HG03378 (cell line): ENCODE results near the gene TAMALIN.
A peak's percentile ranks its signal among the peaks of the same experiment; 100 is the strongest.

Experiments
- ATAC-seq: cut with Tn5 transposase; IDR thresholded peaks from one replicate; pipeline ENCODE4 v1.9.1; 2021; ENCODE audit warnings: mild to moderate bottlenecking, moderate library complexity; ENCODE audit not compliant: unreplicated experiment

Gene TAMALIN

DNA sequence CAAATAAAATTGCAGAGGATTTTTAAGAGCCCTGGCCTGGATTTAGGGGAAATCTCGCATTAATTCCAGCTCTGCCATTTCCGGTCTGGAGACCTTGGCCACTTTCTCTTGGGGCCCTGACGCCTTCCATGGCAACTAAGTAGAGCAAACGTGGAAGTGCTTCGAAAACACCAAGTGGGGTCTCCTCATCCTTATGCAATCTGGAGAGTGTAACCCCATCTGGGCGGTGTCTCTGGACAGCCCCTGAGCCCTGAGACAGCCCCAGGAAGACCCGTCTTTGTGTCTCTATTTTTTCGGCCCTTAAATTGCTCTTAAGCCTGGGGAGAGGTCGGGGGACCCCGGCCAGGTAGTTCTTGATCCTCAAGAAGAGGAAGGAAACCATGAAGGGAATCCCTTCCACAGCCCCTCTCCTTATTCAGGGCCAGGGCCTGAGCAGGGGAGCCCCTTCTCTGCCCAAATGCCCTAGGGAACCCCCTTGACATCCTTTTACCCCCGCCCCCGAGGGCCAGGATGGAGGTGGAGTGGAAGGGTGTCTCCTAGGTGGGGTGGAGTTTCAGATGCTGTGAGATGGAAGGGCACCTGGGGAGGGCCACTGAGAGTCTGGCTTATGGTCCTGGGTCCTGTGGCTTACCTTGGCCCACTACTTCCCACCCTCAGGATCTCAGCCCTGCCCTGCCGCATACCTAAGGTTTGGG lies 26.8 kb downstream of the TAMALIN start:
- ATAC-seq, result no peak

GRCh38 chr12:52035190-52035589 lies 28.4 kb downstream of the TAMALIN start:
- no peak for ATAC-seq

GRCh38 chr12:52035926-52036325 lies 29.2 kb downstream of the TAMALIN start:
- no peak for ATAC-seq

GRCh38 chr12:52036587-52037171 lies 29.9 kb downstream of the TAMALIN start:
- peak; percentile 30 for ATAC-seq

DNA sequence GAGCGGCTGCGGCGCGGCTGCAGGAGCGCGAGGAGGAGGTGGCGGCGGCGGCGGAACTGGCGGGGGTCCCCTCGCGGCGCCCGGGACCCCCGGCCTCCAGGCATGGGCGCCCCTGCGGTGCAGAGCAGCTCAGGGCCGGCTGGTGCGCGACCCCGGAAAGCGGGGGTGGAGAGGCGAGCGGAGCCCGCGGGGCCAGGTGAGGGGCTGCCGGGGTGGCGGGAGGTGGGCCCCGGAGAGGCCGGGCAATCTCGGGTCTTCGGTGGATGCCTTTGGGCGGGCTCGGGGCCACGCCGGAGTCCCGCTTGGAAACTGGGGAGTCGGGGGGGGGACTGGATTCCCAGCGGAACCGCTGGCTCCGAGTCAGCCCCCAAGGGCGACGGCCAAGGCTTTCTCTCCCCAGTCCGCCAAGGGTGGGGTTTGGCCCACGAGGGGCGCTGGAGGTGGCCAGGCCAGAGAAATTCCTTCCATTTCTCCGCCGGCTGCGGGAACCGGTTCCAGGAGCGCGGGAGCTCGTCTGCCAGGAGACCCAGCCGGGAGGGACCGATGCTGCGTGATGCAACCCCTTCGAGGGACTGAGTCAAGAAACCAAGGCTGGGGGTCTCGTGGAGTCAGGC lies 30.6 kb downstream of the TAMALIN start:
- ATAC-seq, result no peak

DNA sequence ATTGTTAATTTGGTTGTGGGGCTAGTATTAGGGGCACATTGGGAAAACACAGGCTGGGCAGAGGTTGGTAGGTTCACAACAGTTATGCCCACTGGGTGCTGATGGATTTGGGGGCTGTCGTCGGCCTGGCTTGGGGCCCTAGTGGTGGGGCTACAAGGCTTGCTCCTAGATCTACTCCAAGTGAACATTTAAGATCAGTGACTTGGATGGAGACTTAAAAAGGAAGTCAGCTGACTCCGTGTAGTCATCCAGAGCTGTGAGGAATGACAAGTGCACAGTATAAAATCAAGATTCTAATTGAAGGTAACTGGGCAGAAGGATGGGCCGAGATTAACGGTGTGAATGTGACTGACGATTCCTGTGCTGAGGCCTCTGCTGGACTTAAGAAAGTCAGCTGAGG lies 31.7 kb downstream of the TAMALIN start:
- ATAC-seq, result no peak

GRCh38 chr12:52041035-52041434 lies 34.3 kb downstream of the TAMALIN start:
- ATAC-seq, result no peak

DNA sequence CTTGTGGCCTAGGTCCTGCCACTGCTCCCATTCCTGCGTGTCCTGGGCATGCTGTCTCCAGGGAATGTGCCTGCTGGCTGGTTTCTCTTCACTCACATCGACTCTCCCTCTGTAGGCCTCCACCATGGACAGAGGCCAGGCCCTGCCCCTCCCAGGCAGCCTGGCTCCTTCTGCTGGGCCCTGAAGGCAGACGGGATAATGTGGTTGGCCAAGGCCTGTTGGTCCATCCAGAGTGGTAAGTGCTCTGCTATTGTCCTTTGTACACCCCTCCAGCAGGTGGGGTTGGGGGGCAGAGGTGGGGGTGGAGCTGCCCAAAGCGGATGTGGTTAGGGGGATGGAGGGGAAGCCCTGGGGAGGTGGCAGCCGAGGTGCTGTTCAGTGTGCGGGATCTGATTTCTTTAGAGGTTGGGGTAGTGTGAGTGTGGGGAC lies 35.0 kb downstream of the TAMALIN start:
- ATAC-seq, result no peak

DNA sequence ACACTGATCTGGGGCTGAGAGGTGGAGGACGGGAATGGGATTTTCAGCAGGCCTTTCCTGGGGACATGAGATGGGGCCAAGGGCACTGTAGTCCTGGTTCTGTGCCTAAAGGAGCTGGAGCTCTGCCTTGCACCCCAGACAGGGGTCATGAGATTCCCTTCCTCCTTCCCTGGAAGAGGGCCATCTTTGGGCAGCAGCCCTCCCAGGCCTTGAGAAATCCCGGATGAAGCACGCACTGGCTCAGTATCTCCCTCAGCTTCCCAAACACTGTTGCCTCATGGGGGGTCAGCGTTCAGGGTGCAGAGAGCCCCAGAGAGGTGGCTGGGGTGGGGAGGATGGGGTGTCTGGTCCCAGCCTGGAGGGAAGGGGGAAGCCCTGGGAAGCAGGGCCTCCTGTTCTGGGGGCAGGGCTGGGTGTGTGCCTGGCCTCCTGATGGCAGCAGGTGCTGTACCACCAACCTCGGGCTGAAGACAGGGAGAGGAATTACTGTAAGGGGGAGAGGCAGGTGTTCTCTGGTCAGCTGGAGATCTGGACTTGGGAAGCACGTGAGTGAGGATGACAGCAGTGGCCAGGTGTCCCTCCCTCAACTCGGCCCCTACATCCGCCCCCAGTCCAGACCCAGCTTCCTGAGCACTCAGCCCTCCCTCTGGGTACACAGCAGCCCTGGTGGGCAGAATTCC lies 36.1 kb downstream of the TAMALIN start:
- ATAC-seq, result no peak

DNA sequence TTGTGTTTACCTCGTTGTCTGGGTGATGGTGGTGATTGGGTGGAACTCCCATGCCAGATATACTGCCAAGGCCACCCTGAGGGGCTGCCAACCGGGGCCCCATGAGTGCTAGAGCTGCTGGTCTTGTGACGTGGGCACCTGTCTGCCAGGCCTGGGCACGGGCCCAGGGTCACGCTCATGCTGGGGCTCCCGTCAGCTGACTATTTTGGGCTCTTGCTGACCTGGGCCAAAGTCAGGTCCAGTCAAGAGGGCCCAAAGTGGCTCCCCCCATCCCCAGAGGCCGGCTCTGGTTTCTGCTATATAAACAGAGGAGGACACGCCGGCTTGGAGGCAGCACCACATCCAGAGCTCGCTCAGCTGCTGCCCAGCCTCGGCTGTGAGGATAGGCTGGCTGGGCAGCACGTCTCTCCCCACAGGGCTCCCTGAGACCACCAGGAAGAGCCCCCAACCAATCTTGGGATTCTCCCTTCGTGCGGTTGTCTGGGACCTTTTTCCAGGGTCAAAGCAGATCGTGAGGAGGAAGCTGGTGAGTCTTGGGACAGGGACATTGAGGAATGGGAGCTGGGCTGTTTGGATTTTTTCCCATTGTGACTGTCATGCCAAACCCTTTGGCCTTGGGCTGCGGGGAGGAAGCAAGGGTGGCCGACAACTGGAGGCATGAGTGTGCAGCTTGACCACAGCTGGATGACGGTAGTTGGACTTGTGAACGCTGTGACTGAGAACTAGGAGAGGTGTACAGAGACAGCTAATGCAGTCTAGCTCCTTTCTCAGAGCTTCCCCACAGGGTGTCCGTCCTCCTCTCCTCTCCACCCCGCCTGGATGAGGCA lies 36.9 kb downstream of the TAMALIN start:
- no peak for ATAC-seq

DNA sequence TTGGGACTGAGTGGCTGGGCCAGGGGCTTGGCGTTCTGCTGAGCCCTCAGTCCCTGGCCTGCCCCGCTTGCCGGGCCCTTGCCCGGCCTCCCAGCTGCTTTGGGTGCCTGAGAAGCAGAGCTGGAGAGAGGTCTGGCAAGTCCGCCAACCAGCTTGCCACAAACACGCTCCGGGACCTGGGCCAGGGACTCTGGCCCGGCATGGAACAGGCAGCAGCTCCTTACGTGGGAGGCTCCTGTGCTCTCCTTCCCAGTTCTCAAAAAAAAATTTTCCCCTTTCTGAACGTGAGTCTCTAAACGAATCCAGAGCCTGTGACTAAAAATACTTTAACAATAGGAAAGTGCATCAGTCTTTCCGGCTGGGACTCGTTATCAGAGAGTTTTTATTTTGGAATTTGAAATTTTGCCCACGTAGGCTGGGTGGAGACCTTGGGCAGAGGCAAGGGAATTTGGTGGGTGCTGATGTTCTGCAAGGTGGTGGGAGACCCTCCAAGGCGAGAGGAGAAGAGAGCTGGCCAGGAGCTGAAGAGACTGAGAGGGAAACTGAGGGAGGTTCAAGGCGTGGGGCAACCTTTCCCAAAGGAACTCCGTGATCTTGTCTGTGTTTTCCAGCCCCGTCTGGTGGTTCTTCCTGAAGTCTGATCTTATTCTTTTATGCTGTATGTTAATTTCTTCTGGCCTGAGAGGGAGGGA lies 37.7 kb downstream of the TAMALIN start:
- no peak for ATAC-seq

GRCh38 chr12:52045794-52046199 lies 39.1 kb downstream of the TAMALIN start:
- no peak for ATAC-seq

DNA sequence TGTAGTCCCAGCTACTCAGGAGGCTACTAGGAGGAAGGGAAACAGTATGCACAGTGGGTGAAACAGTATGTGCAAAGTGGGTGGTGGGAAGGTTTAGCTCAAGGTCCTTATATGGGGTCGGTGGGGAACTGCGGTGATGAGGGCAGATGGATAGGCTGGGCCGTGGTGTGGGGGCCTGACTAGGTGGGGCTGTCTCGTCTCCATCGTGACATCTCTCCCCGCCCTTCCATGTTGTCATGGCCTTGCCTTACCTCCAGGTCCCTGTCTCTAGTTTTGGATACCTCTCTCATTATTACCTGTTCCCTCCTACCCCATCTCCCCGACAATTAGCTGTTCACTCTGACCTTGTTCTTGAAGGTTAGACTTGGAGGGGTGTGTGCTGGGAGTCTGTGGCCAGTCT lies 40.1 kb downstream of the TAMALIN start:
- no peak for ATAC-seq

DNA sequence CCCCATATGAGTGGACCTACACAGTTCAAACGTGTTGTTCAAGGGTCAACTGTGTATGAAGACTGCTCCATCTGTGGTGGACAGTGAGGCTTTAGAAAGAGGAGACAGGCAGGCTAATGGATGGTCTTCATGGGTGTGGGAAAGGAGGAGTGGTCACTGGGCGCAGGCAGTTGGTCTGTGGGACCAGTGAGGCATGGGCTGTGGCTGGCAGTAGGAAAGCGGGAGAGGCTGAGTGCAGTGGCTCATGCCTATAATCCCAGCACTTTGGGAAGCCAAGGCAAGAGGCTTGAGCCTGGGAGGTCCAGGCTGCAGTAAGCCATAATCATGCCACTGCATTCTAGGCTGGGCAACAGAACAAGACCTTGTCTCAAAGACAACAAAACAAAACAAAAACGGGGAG lies 42.5 kb downstream of the TAMALIN start:
- no peak for ATAC-seq

- no peak for ATAC-seq
These were observed 42.9 kb downstream of the TAMALIN start for GRCh38 chr12:52049688-52050087.

GRCh38 chr12:52050116-52050757 lies 43.5 kb downstream of the TAMALIN start:
- no peak for ATAC-seq

- no peak for ATAC-seq
These were observed 44.2 kb downstream of the TAMALIN start, which contains the start of gene NR4A1 for GRCh38 chr12:52050758-52051541. Gene NR4A1, plus strand, starts transcription at chr12:52051442. Its CDS starts 2,887 bp downstream, at chr12:52054329.

GRCh38 chr12:52052468-52053186 lies 45.9 kb downstream of the TAMALIN start:
- ATAC-seq, result no peak
